ENCODE results near the gene RIMBP2. TPM values are rescaled to one million over a fixed set of nuclear protein-coding genes. Genes with fewer than 3 reads are reported as not detected.

Gene RIMBP2
- total and polyA plus RNA-seq, 9 of the 15 experiments (the other 6 are each of a cell fraction or from before 2014, with no cell fraction given): not detected

- H3K4me1 ChIP-seq (replicated peaks in 1 of 2; ENCODE audit: control insufficient read depth in 2 of 2, insufficient read depth in 2 of 2, low read length in 2 of 2): no peaks in the 10 kb centered on the region
- no peak overlapping the region for H3K27ac ChIP-seq (ENCODE audit: extremely low read depth, low read depth, low read length)
- no peak overlapping the region for H3K9ac ChIP-seq (ENCODE audit: insufficient read depth in 1 of 2, low read depth in 2 of 2, low read length in 2 of 2)
- no peaks in the 10 kb centered on the region for H3K36me3 ChIP-seq (ENCODE audit: control insufficient read depth, insufficient read depth, low read length)
- in situ Hi-C loops (cut with MboI): loop anchor here (25.0 kb wide), 1 partner anchor 707 kb away; no protein-coding TSS in a partner anchor
- TF ChIP-seq ARID3B (CRISPR knock-in tag; IDR thresholded peaks at IDR 0.05; ENCODE audit: borderline replicate concordance) (no peak), ZNF263 (CRISPR knock-in tag; IDR thresholded peaks at IDR 0.05; ENCODE audit: borderline replicate concordance) (no peak), ATF4 (CRISPR knock-in tag; IDR thresholded peaks at IDR 0.05) (no peak), MTF1 (CRISPR knock-in tag; IDR thresholded peaks at IDR 0.05; ENCODE audit: borderline replicate concordance) (no peak), ZNF431 (CRISPR knock-in tag; IDR thresholded peaks at IDR 0.05) (no peak), HDAC1 (IDR thresholded peaks at IDR 0.05) (no peak), ZNF165 (CRISPR knock-in tag; IDR thresholded peaks at IDR 0.05; ENCODE audit: borderline replicate concordance) (no peak), TRIM28 (IDR thresholded peaks at IDR 0.05) (no peak), RBBP5 (IDR thresholded peaks at IDR 0.05; ENCODE audit: borderline replicate concordance, insufficient read depth, low read length, poor library complexity, severe bottlenecking) (no peak), ATF3 (IDR thresholded peaks at IDR 0.05) (no peak), ATF3 (CRISPR knock-in tag; conservative IDR thresholded peaks at IDR 0.05) (no peak), ZKSCAN1 (IDR thresholded peaks at IDR 0.05; ENCODE audit: low read depth, low read length) (no peak), CEBPG (CRISPR knock-in tag; IDR thresholded peaks at IDR 0.05) (no peak), CEBPG (tag; conservative IDR thresholded peaks at IDR 0.05 in 1 of 2, IDR thresholded peaks at IDR 0.05 in 1 of 2) (no peak), LEF1 (IDR thresholded peaks at IDR 0.05) (no peak), MYC (IDR thresholded peaks at IDR 0.05; ENCODE audit: low read depth, low read length) (no peak), MYC (CRISPR knock-in tag; IDR thresholded peaks at IDR 0.05; ENCODE audit: borderline replicate concordance, low read depth) (no peak), CSDE1 (IDR thresholded peaks at IDR 0.05) (no peak), TCF3 (CRISPR knock-in tag; IDR thresholded peaks at IDR 0.05) (no peak), NFIC (IDR thresholded peaks at IDR 0.05) (no peak), RFX5 (IDR thresholded peaks at IDR 0.05; ENCODE audit: low read depth, low read length) (no peak), SMC3 (conservative IDR thresholded peaks at IDR 0.05; ENCODE audit: insufficient read depth, low read depth, low read length) (no peak), ZNF316 (IDR thresholded peaks at IDR 0.05) (no peak)
- ChIA-PET POLR2A (no interaction called here), CTCF (ENCODE audit: low intra/inter-chr PET ratio) (no interaction called here)
- H3K9me1 ChIP-seq (ENCODE audit: control insufficient read depth, insufficient read depth, low read length): no peaks in the 10 kb centered on the region
- DNase-seq (ENCODE audit: extremely low read depth in 1 of 4, low spot score in 3 of 4): no peak
- BruUV-seq (replicated peaks): no TSS peak
- H4K20me1 ChIP-seq (replicated peaks; ENCODE audit: control insufficient read depth, insufficient read depth, low read length): no peaks in the 10 kb centered on the region
- H2AFZ ChIP-seq (ENCODE audit: low read depth, low read length): no peak overlapping the region
- H3K27me3 ChIP-seq (ENCODE audit: control insufficient read depth in 2 of 2, insufficient read depth in 2 of 2, low read length in 2 of 2): peaks cover 3 to 17% of the 10 kb centered on the region in 2 experiments; a peak in 4 of 5 replicates
- no peak for FAIRE-seq
- H3K4me3 ChIP-seq: no peak overlapping the region
- no peak for ATAC-seq
- 0% methylated on average over 5 of the region's 5 CpGs for WGBS (ENCODE audit: insufficient coverage, low coverage, missing lambda C conversion rate)
- no peaks in the 10 kb centered on the region for H3K79me2 ChIP-seq (ENCODE audit: control insufficient read depth, insufficient read depth, low read length)
- H3K9me3 ChIP-seq (replicated peaks; ENCODE audit: control insufficient read depth, insufficient read depth, low read depth, low read length): no peaks in the 10 kb centered on the region
- intact Hi-C loops (cut with micrococcal nuclease): loop anchor here (10.0 kb wide), 1 partner anchor 339 kb away; no protein-coding TSS in a partner anchor
- H3K4me2 ChIP-seq (ENCODE audit: insufficient read depth, low read length): no peak overlapping the region
Observed at GRCh38 chr12:130744274-130744673, 28.2 kb upstream of the RIMBP2 start.

All from K562 (cell line).